ENCODE data around the gene CDK13. TPM values are rescaled to one million over a fixed set of nuclear protein-coding genes. Genes with fewer than 3 reads are reported as not detected.

The CDK13 gene
- total and polyA plus RNA-seq, 11 donors, result 12.4 to 32.2 (median 24.1) TPM

- WGBS, 4 donors, result 4 to 5% (median 4%) methylated on average over 2 of the region's 2 CpGs
- DNase-seq (no peak), ATAC-seq (no peak)
- TF ChIP-seq POLR2A (IDR thresholded peaks at IDR 0.05) (no peak), CTCF (IDR thresholded peaks at IDR 0.05) (no peak)
- no peaks in the 10 kb centered on the region for H3K9me3 ChIP-seq
- H3K4me3 ChIP-seq, result peak overlapping the region; percentile 58 to 99 (median 85)
- intact Hi-C loops (cut with DNase I), result loop anchor here in 9 of 10 donors (2.0 to 10.0 kb wide), 7 partner anchors 55 to 218 kb away; partner anchors contain the start of genes MPLKIP (in 2 of the 9) and SUGCT (in 2 of the 9)
- peak overlapping the region in 9 of 12 donors; percentile 92 to 100 (median 98) for H3K27ac ChIP-seq
- H3K36me3 ChIP-seq, result no peaks in the 10 kb centered on the region
- H3K27me3 ChIP-seq, result no peaks in the 10 kb centered on the region
- H3K4me1 ChIP-seq, result peaks cover 8 to 60% (median 43%) of the 10 kb centered on the region in 12 donors
Observed at GRCh38 chr7:39952374-39952773, 2.3 kb downstream of the CDK13 start.

- H3K36me3 ChIP-seq, result no peaks in the 10 kb centered on the region
- H3K4me1 ChIP-seq, result peaks cover 8 to 62% (median 47%) of the 10 kb centered on the region in 12 donors
- H3K27ac ChIP-seq, result peak overlapping the region in 5 of 12 donors; percentile 5 to 100 (median 99)
- WGBS, 4 donors, result 6 to 15% (median 8%) methylated on average over 3 of the region's 3 CpGs
- no peaks in the 10 kb centered on the region for H3K27me3 ChIP-seq
- intact Hi-C loops (cut with DNase I), result loop anchor here in 9 of 10 donors (2.0 to 10.0 kb wide), 7 partner anchors 56 to 218 kb away; partner anchors contain the start of genes MPLKIP (in 2 of the 9) and SUGCT (in 2 of the 9)
- H3K9me3 ChIP-seq, result no peaks in the 10 kb centered on the region
- no peak for TF ChIP-seq POLR2A (IDR thresholded peaks at IDR 0.05)
- H3K4me3 ChIP-seq, result peak overlapping the region in 11 of 12 donors; percentile 63 to 99 (median 87)
- ATAC-seq (no peak), DNase-seq (no peak)
Observed at GRCh38 chr7:39952803-39953202, 2.7 kb downstream of the CDK13 start.

- DNase-seq, result no peak
- Histone ChIP-seq H3K36me3 (peaks cover 0 to 2% (median 0%) of the 10 kb centered on the region in 9 donors), H3K4me3 (peak overlapping the region in 1 of 12 donors; percentile 95), H3K4me1 (peaks cover 5 to 68% (median 52%) of the 10 kb centered on the region in 12 donors), H3K27me3 (no peaks in the 10 kb centered on the region), H3K9me3 (no peaks in the 10 kb centered on the region), H3K27ac (no peak overlapping the region)
- 89 to 93% (median 93%) methylated on average over 4 of the region's 4 CpGs for WGBS, 4 donors
- no peak for TF ChIP-seq CTCF (IDR thresholded peaks at IDR 0.05)
- no peak for TF ChIP-seq POLR2A (IDR thresholded peaks at IDR 0.05)
- no peak for ATAC-seq
- intact Hi-C loops (cut with DNase I), result loop anchor here in 9 of 10 donors (5.0 to 10.0 kb wide), 6 partner anchors 57 to 220 kb away; partner anchors contain the start of genes MPLKIP (in 2 of the 9) and SUGCT (in 2 of the 9)
Observed at GRCh38 chr7:39954694-39955093, 4.6 kb downstream of the CDK13 start.

- Histone ChIP-seq H3K27me3 (no peaks in the 10 kb centered on the region), H3K9me3 (peaks cover 0 to 7% (median 0%) of the 10 kb centered on the region in 12 donors), H3K36me3 (peaks cover 0 to 2% (median 0%) of the 10 kb centered on the region in 9 donors), H3K4me1 (peaks cover 5 to 62% (median 51%) of the 10 kb centered on the region in 12 donors), H3K27ac (no peak overlapping the region), H3K4me3 (no peak overlapping the region)
- no peak for TF ChIP-seq POLR2A (IDR thresholded peaks at IDR 0.05)
- TF ChIP-seq CTCF (IDR thresholded peaks at IDR 0.05), result no peak
- intact Hi-C loops (cut with DNase I), result loop anchor here in 4 of 10 donors (10.0 kb wide), 3 partner anchors 97 to 223 kb away; partner anchors contain the start of genes MPLKIP (in 2 of the 4) and SUGCT (in 2 of the 4)
- no peak for DNase-seq
- 82 to 89% (median 86%) methylated on average over 3 of the region's 3 CpGs for whole genome bisulfite sequencing, 4 donors
- no peak for ATAC-seq
Observed at GRCh38 chr7:39958038-39958437, 8.0 kb downstream of the CDK13 start.
